Measurements from ENCODE around the gene C12orf42.

The C12orf42 gene

GRCh38 chr12:103495469-103496456 lies at the start of gene C12orf42:
C12orf42 (minus strand) TSS chr12:103495968; CDS start chr12:103478426, 17,542 bp downstream.
- H3K9me3 ChIP-seq (ENCODE audit: control insufficient read depth in 5 of 5, low read length in 5 of 5): no peaks in the 10 kb centered on the region
- H3K4me1 ChIP-seq (ENCODE audit: control insufficient read depth in 5 of 5, insufficient read depth in 5 of 5, low read length in 5 of 5): peaks cover 0 to 12% (median 11%) of the 10 kb centered on the region in 5 donors
- H3K27me3 ChIP-seq (ENCODE audit: control insufficient read depth in 5 of 5, insufficient read depth in 4 of 5, low read length in 5 of 5): peaks cover 13 to 31% (median 18%) of the 10 kb centered on the region in 5 donors
- H3K36me3 ChIP-seq (ENCODE audit: control insufficient read depth in 5 of 5, insufficient read depth in 5 of 5, low read length in 5 of 5): no peaks in the 10 kb centered on the region
- no peak within 1 kb of the TSS for H3K27ac ChIP-seq (ENCODE audit: low read depth, low read length)
- peak within 1 kb of the TSS; percentile 36 to 62 (median 47) for H3K4me3 ChIP-seq (ENCODE audit: low read depth in 1 of 5, low read length in 5 of 5)
- no peak within 1 kb of the TSS for H3K9ac ChIP-seq (ENCODE audit: low read length in 5 of 5)

GRCh38 chr12:103542078-103542477 lies 46.3 kb upstream of the C12orf42 start:
- Histone ChIP-seq H3K4me3 (ENCODE audit: low read depth in 1 of 5, low read length in 5 of 5) (no peak overlapping the region), H3K27me3 (ENCODE audit: control insufficient read depth in 5 of 5, insufficient read depth in 4 of 5, low read length in 5 of 5) (no peaks in the 10 kb centered on the region), H3K36me3 (ENCODE audit: control insufficient read depth in 5 of 5, insufficient read depth in 5 of 5, low read length in 5 of 5) (no peaks in the 10 kb centered on the region), H3K9ac (ENCODE audit: low read length in 5 of 5) (no peak overlapping the region), H3K9me3 (ENCODE audit: control insufficient read depth in 5 of 5, low read length in 5 of 5) (no peaks in the 10 kb centered on the region), H3K4me1 (ENCODE audit: control insufficient read depth in 5 of 5, insufficient read depth in 5 of 5, low read length in 5 of 5) (no peaks in the 10 kb centered on the region), H3K27ac (ENCODE audit: low read depth, low read length) (no peak overlapping the region)

- no peaks in the 10 kb centered on the region for H3K9me3 ChIP-seq (ENCODE audit: control insufficient read depth in 5 of 5, low read length in 5 of 5)
Measured at GRCh38 chr12:103540319-103540718, 44.6 kb upstream of the C12orf42 start.

DNA sequence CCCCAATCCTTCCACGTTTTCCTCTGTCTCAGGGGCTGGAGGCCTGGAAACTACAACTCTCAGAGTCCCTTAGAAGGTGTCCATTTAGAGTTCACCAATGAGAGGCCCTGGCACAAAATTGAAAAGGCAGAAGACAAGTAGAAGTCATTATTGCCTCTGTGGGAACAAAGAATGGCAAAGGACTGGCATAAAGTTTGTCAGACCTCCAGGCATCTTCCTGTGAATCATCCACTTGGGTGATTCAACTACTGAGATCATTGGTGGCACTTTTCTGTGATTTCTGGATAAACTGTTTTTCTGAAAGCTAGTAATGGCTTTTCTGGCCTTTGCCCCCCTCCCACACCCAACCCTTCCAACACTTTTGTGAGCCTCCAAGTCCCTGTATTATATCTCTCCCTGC lies 42.6 kb upstream of the C12orf42 start:
- Histone ChIP-seq H3K4me3 (ENCODE audit: low read depth in 1 of 5, low read length in 5 of 5) (no peak overlapping the region), H3K36me3 (ENCODE audit: control insufficient read depth in 5 of 5, insufficient read depth in 5 of 5, low read length in 5 of 5) (no peaks in the 10 kb centered on the region), H3K9ac (ENCODE audit: low read length in 5 of 5) (no peak overlapping the region), H3K4me1 (ENCODE audit: control insufficient read depth in 5 of 5, insufficient read depth in 5 of 5, low read length in 5 of 5) (no peaks in the 10 kb centered on the region), H3K27me3 (ENCODE audit: control insufficient read depth in 5 of 5, insufficient read depth in 4 of 5, low read length in 5 of 5) (no peaks in the 10 kb centered on the region), H3K27ac (ENCODE audit: low read depth, low read length) (no peak overlapping the region), H3K9me3 (ENCODE audit: control insufficient read depth in 5 of 5, low read length in 5 of 5) (no peaks in the 10 kb centered on the region)

More at GRCh38 chr12:103540319-103540718, 44.6 kb upstream of the C12orf42 start:
- H3K27me3 ChIP-seq (ENCODE audit: control insufficient read depth in 5 of 5, insufficient read depth in 4 of 5, low read length in 5 of 5): no peaks in the 10 kb centered on the region
- no peaks in the 10 kb centered on the region for H3K4me1 ChIP-seq (ENCODE audit: control insufficient read depth in 5 of 5, insufficient read depth in 5 of 5, low read length in 5 of 5)
- H3K36me3 ChIP-seq (ENCODE audit: control insufficient read depth in 5 of 5, insufficient read depth in 5 of 5, low read length in 5 of 5): no peaks in the 10 kb centered on the region
- H3K9ac ChIP-seq (ENCODE audit: low read length in 5 of 5): no peak overlapping the region
- no peak overlapping the region for H3K27ac ChIP-seq (ENCODE audit: low read depth, low read length)
- H3K4me3 ChIP-seq (ENCODE audit: low read depth in 1 of 5, low read length in 5 of 5): no peak overlapping the region

DNA sequence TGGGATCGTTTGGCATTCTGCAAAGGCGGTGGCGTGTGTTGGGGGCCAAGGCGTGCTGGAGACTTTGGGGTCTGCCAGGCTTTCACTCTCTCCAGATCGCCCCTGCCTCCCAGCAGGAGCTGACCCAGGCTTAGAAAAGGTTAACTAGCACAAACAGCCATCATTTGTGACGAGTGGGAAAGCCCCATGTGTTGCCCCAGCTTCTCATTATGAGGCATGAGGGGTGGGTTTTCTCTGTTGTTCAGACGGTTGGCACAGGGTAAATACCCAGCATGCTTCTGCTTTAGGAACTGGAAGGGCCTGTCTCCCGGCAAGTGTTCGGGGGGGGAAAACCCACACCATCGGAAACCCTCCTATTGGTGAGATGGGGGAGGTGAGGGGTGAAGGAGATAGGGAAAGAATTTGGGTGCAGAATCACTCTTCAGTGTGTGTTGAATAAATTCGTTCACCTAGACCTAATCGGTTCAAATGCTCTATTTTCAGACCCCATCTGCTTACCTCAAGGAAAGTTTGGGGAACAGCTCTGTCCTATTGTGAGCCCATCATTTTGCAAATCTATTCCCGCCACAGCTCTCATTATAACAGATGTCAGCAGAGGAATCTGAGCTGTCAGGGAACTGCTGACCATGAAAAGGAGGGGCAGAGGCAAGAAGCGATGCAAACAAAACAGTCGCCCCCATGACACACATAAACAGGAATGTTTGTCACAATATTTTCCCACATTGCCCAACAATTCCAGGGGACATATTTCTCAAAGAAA lies 34.7 kb upstream of the C12orf42 start:
- Histone ChIP-seq H3K4me3 (ENCODE audit: low read depth in 1 of 5, low read length in 5 of 5) (no peak overlapping the region), H3K9ac (ENCODE audit: low read length in 5 of 5) (no peak overlapping the region), H3K27me3 (ENCODE audit: control insufficient read depth in 5 of 5, insufficient read depth in 4 of 5, low read length in 5 of 5) (peaks cover 0 to 8% (median 3%) of the 10 kb centered on the region in 5 donors), H3K9me3 (ENCODE audit: control insufficient read depth in 5 of 5, low read length in 5 of 5) (no peaks in the 10 kb centered on the region), H3K4me1 (ENCODE audit: control insufficient read depth in 5 of 5, insufficient read depth in 5 of 5, low read length in 5 of 5) (no peaks in the 10 kb centered on the region), H3K27ac (ENCODE audit: low read depth, low read length) (no peak overlapping the region), H3K36me3 (ENCODE audit: control insufficient read depth in 5 of 5, insufficient read depth in 5 of 5, low read length in 5 of 5) (no peaks in the 10 kb centered on the region)

DNA sequence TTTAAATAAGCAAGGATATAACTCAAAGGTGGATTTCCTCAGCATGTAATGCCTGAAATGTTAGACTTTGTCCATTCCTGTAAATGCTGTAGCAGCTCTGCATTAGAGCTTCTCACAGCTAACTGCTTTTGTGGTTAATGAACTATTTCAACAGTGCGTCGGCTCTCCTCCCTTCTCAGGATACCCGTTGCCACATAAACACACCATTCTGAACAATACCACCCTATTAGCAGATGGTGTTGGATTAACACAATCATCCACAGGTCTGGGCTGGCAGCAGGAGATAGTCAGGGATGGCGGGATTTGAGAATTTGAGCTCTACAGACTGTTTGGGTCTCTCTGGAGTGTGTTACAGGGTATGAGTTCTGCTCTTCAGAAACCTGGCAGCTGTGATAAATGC lies 33.5 kb upstream of the C12orf42 start:
- Histone ChIP-seq H3K9ac (ENCODE audit: low read length in 5 of 5) (no peak overlapping the region), H3K4me1 (ENCODE audit: control insufficient read depth in 5 of 5, insufficient read depth in 5 of 5, low read length in 5 of 5) (no peaks in the 10 kb centered on the region), H3K9me3 (ENCODE audit: control insufficient read depth in 5 of 5, low read length in 5 of 5) (no peaks in the 10 kb centered on the region), H3K27ac (ENCODE audit: low read depth, low read length) (no peak overlapping the region), H3K27me3 (ENCODE audit: control insufficient read depth in 5 of 5, insufficient read depth in 4 of 5, low read length in 5 of 5) (peaks cover 0 to 8% (median 3%) of the 10 kb centered on the region in 5 donors), H3K36me3 (ENCODE audit: control insufficient read depth in 5 of 5, insufficient read depth in 5 of 5, low read length in 5 of 5) (no peaks in the 10 kb centered on the region), H3K4me3 (ENCODE audit: low read depth in 1 of 5, low read length in 5 of 5) (no peak overlapping the region)

DNA sequence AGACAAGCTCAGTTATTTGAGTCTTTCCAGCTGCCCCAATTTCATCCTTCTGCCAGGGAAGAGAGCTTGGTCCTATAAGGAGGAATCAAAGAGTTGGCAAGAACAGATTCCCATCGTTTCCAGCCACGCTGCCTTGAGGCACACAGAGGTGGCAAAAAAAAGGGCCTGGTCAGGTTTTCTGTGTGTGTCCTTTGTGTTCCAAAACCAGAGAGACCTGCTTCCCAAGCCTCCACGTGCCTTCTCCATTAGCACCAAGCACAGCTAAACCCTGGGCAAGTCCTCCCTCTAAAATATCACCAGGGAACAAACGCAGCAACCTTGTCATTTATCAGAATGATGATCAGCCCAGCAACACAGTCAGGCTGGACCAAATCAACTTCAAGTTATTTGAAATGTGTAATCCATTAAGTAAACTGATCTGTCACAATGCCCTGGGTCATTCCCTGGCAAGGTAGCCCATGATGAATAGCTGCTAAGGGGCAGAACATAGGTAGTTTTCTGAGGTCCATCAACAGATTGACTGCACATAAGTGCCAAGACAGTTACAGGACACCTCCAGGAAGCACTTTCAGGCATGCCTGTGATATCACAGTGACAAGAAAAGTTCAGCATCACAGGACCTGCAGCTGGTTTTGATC lies 28.6 kb upstream of the C12orf42 start:
- Histone ChIP-seq H3K36me3 (ENCODE audit: control insufficient read depth in 5 of 5, insufficient read depth in 5 of 5, low read length in 5 of 5) (no peaks in the 10 kb centered on the region), H3K9ac (ENCODE audit: low read length in 5 of 5) (no peak overlapping the region), H3K27me3 (ENCODE audit: control insufficient read depth in 5 of 5, insufficient read depth in 4 of 5, low read length in 5 of 5) (peaks cover 0 to 4% (median 0%) of the 10 kb centered on the region in 5 donors), H3K27ac (ENCODE audit: low read depth, low read length) (no peak overlapping the region), H3K9me3 (ENCODE audit: control insufficient read depth in 5 of 5, low read length in 5 of 5) (no peaks in the 10 kb centered on the region), H3K4me1 (ENCODE audit: control insufficient read depth in 5 of 5, insufficient read depth in 5 of 5, low read length in 5 of 5) (no peaks in the 10 kb centered on the region), H3K4me3 (ENCODE audit: low read depth in 1 of 5, low read length in 5 of 5) (no peak overlapping the region)

DNA sequence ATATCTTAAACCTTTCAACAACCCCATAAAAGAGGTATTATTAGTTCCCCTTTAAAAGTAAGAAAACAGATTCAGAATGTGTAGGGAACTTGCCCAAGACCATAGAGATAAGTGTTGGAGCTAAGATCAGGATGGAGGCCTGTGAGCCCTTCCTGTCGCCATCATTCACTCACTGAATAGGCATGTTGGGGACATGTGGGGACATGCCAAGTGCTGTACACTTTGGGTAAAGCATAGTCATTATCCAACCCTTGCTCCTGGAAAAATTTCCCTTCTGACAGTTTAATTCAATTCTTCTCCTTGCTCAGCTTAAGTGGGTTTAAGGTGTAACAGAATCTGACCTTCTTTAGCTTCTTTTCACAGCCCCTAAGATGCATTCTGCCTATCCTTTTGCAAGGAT lies 28.0 kb upstream of the C12orf42 start:
- Histone ChIP-seq H3K4me1 (ENCODE audit: control insufficient read depth in 5 of 5, insufficient read depth in 5 of 5, low read length in 5 of 5) (no peaks in the 10 kb centered on the region), H3K4me3 (ENCODE audit: low read depth in 1 of 5, low read length in 5 of 5) (no peak overlapping the region), H3K9ac (ENCODE audit: low read length in 5 of 5) (no peak overlapping the region), H3K9me3 (ENCODE audit: control insufficient read depth in 5 of 5, low read length in 5 of 5) (no peaks in the 10 kb centered on the region), H3K36me3 (ENCODE audit: control insufficient read depth in 5 of 5, insufficient read depth in 5 of 5, low read length in 5 of 5) (no peaks in the 10 kb centered on the region), H3K27ac (ENCODE audit: low read depth, low read length) (no peak overlapping the region), H3K27me3 (ENCODE audit: control insufficient read depth in 5 of 5, insufficient read depth in 4 of 5, low read length in 5 of 5) (peaks cover 0 to 4% (median 0%) of the 10 kb centered on the region in 5 donors)

GRCh38 chr12:103520686-103521215 lies 25.0 kb upstream of the C12orf42 start:
- no peak overlapping the region for H3K9ac ChIP-seq (ENCODE audit: low read length in 5 of 5)
- H3K27me3 ChIP-seq (ENCODE audit: control insufficient read depth in 5 of 5, insufficient read depth in 4 of 5, low read length in 5 of 5): no peaks in the 10 kb centered on the region
- H3K36me3 ChIP-seq (ENCODE audit: control insufficient read depth in 5 of 5, insufficient read depth in 5 of 5, low read length in 5 of 5): no peaks in the 10 kb centered on the region
- H3K27ac ChIP-seq (ENCODE audit: low read depth, low read length): no peak overlapping the region
- H3K4me3 ChIP-seq (ENCODE audit: low read depth in 1 of 5, low read length in 5 of 5): no peak overlapping the region
- H3K9me3 ChIP-seq (ENCODE audit: control insufficient read depth in 5 of 5, low read length in 5 of 5): no peaks in the 10 kb centered on the region
- H3K4me1 ChIP-seq (ENCODE audit: control insufficient read depth in 5 of 5, insufficient read depth in 5 of 5, low read length in 5 of 5): no peaks in the 10 kb centered on the region
